ENCODE measurements around the gene NAT10. TPM values are rescaled to one million over a fixed set of nuclear protein-coding genes. Genes with fewer than 3 reads are reported as not detected.
A peak's percentile ranks its signal among the peaks of the same experiment; 100 is the strongest.

The NAT10 gene
- total RNA-seq, 1 experiment from 2014 or later: 75.5 TPM

- Mint-ChIP-seq H3K27me3 (ENCODE audit: low read depth) (no peaks in the 10 kb centered on the region), H3K36me3 (peaks cover 38% of the 10 kb centered on the region), H3K9me3 (no peaks in the 10 kb centered on the region), H3K4me1 (peaks cover 37% of the 10 kb centered on the region), H3K27ac (peak overlapping the region; percentile 89), H3K4me3 (no peak overlapping the region)
- TF ChIP-seq ATF1 (CRISPR knock-in tag; IDR thresholded peaks at IDR 0.05) (no peak), ATF2 (CRISPR knock-in tag; IDR thresholded peaks at IDR 0.05; ENCODE audit: borderline replicate concordance, low read depth) (no peak), MXD4 (CRISPR knock-in tag; IDR thresholded peaks at IDR 0.05; ENCODE audit: borderline replicate concordance) (no peak), ZNF138 (CRISPR knock-in tag; conservative IDR thresholded peaks at IDR 0.05) (no peak), IRF2 (CRISPR knock-in tag; IDR thresholded peaks at IDR 0.05; ENCODE audit: borderline replicate concordance, low read depth) (no peak)
- TF ChIP-seq, protein P1, sequence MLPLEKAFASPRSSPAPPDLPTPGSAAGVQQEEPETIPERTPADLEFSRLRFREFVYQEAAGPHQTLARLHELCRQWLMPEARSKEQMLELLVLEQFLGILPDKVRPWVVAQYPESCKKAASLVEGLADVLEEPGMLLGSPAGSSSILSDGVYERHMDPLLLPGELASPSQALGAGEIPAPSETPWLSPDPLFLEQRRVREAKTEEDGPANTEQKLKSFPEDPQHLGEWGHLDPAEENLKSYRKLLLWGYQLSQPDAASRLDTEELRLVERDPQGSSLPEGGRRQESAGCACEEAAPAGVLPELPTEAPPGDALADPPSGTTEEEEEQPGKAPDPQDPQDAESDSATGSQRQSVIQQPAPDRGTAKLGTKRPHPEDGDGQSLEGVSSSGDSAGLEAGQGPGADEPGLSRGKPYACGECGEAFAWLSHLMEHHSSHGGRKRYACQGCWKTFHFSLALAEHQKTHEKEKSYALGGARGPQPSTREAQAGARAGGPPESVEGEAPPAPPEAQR (CRISPR knock-in tag; IDR thresholded peaks at IDR 0.05): no peak
- TF ChIP-seq, protein P2, sequence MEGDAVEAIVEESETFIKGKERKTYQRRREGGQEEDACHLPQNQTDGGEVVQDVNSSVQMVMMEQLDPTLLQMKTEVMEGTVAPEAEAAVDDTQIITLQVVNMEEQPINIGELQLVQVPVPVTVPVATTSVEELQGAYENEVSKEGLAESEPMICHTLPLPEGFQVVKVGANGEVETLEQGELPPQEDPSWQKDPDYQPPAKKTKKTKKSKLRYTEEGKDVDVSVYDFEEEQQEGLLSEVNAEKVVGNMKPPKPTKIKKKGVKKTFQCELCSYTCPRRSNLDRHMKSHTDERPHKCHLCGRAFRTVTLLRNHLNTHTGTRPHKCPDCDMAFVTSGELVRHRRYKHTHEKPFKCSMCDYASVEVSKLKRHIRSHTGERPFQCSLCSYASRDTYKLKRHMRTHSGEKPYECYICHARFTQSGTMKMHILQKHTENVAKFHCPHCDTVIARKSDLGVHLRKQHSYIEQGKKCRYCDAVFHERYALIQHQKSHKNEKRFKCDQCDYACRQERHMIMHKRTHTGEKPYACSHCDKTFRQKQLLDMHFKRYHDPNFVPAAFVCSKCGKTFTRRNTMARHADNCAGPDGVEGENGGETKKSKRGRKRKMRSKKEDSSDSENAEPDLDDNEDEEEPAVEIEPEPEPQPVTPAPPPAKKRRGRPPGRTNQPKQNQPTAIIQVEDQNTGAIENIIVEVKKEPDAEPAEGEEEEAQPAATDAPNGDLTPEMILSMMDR (IDR thresholded peaks at IDR 0.05): no peak
- ATAC-seq: no peak
- ChIA-PET CTCF (interaction anchor here (1.1 kb wide), 1 partner anchor 75 kb away, joined by 3 read pairs; no protein-coding TSS in a partner anchor), POLR2A (no interaction called here)
- DNase-seq (ENCODE audit: low spot score): no peak
These were observed 42.2 kb upstream of the NAT10 start for GRCh38 chr11:34063061-34063795.

DNA sequence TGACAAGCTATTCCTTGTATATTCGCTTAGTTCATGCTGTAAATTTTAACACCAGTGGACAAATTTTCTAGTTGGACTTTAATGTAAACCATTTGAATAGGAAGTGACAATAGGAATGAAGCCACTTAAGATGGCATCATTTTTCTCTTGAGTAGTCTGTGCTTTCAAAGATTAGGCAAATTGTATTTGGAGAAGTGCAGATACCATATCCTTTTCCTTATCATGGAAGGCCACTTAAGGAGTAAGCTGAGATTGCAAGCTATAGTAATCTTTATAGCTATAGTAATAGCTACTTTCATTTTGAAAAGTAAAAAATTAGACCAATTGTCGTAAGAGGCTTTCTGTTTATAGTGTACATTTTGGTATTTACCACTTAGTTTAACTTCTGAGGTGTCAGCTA, 41.1 kb upstream of the NAT10 start:
- H3K4me3 Mint-ChIP-seq: no peak overlapping the region
- H3K36me3 Mint-ChIP-seq: peaks cover 29% of the 10 kb centered on the region
- DNase-seq (ENCODE audit: low spot score): no peak
- ChIA-PET CTCF (interaction anchor here (0.8 kb wide), 1 partner anchor 13 kb away, joined by 3 read pairs; the partner anchor contains the start of gene CAPRIN1), POLR2A (no interaction called here)
- no peak for ATAC-seq
- peaks cover 28% of the 10 kb centered on the region for H3K4me1 Mint-ChIP-seq
- H3K27me3 Mint-ChIP-seq (ENCODE audit: low read depth): no peaks in the 10 kb centered on the region
- no peak overlapping the region for H3K27ac Mint-ChIP-seq
- H3K9me3 Mint-ChIP-seq: no peaks in the 10 kb centered on the region
- TF ChIP-seq ATF6 (CRISPR knock-in tag; IDR thresholded peaks at IDR 0.05) (no peak), JAZF1 (CRISPR knock-in tag; IDR thresholded peaks at IDR 0.05) (no peak), TEAD1 (CRISPR knock-in tag; IDR thresholded peaks at IDR 0.05) (no peak), ZNF219 (CRISPR knock-in tag; IDR thresholded peaks at IDR 0.05; ENCODE audit: borderline replicate concordance) (no peak), ZNF532 (CRISPR knock-in tag; IDR thresholded peaks at IDR 0.05; ENCODE audit: borderline replicate concordance) (no peak), CREB1 (CRISPR knock-in tag; IDR thresholded peaks at IDR 0.05) (no peak), NFE2L1 (CRISPR knock-in tag; IDR thresholded peaks at IDR 0.05) (no peak)
- TF ChIP-seq, protein P3, sequence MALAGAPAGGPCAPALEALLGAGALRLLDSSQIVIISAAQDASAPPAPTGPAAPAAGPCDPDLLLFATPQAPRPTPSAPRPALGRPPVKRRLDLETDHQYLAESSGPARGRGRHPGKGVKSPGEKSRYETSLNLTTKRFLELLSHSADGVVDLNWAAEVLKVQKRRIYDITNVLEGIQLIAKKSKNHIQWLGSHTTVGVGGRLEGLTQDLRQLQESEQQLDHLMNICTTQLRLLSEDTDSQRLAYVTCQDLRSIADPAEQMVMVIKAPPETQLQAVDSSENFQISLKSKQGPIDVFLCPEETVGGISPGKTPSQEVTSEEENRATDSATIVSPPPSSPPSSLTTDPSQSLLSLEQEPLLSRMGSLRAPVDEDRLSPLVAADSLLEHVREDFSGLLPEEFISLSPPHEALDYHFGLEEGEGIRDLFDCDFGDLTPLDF (CRISPR knock-in tag; IDR thresholded peaks at IDR 0.05): no peak
- TF ChIP-seq, protein P4, sequence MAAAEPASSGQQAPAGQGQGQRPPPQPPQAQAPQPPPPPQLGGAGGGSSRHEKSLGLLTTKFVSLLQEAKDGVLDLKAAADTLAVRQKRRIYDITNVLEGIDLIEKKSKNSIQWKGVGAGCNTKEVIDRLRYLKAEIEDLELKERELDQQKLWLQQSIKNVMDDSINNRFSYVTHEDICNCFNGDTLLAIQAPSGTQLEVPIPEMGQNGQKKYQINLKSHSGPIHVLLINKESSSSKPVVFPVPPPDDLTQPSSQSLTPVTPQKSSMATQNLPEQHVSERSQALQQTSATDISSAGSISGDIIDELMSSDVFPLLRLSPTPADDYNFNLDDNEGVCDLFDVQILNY (CRISPR knock-in tag; IDR thresholded peaks at IDR 0.05): no peak
- TF ChIP-seq, protein P5, sequence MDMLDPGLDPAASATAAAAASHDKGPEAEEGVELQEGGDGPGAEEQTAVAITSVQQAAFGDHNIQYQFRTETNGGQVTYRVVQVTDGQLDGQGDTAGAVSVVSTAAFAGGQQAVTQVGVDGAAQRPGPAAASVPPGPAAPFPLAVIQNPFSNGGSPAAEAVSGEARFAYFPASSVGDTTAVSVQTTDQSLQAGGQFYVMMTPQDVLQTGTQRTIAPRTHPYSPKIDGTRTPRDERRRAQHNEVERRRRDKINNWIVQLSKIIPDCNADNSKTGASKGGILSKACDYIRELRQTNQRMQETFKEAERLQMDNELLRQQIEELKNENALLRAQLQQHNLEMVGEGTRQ (CRISPR knock-in tag; IDR thresholded peaks at IDR 0.05): no peak
- TF ChIP-seq, protein P6, sequence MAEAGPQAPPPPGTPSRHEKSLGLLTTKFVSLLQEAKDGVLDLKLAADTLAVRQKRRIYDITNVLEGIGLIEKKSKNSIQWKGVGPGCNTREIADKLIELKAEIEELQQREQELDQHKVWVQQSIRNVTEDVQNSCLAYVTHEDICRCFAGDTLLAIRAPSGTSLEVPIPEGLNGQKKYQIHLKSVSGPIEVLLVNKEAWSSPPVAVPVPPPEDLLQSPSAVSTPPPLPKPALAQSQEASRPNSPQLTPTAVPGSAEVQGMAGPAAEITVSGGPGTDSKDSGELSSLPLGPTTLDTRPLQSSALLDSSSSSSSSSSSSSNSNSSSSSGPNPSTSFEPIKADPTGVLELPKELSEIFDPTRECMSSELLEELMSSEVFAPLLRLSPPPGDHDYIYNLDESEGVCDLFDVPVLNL (CRISPR knock-in tag; IDR thresholded peaks at IDR 0.05; ENCODE audit: borderline replicate concordance, low read depth): no peak

All from WTC11 (cell line).